ENCODE measurements around the gene S1PR1.
"Not testable (repeated sequence)": the region's sequence is repeated elsewhere in the genome, so short reads cannot be mapped to it uniquely, and the experiment has no call there.

S1PR1 gene

DNA sequence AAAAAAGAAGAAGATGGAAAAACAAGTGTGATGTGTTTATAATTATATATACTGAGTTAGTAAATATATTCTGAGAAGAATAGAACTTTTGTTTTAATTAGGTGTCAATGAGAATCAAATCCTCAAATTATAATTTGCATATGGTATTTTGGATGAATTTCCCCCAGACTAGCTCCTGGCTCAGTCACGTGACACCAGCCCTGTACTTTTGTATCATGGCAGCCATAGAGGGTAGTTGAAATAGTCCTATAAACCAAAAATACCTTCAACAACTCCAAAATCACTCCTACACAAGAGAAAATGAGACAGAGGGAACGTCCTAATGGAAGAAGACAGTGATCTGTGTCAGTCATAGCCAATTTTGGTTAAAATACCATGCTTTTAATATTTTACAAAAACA, 9.0 kb upstream of the S1PR1 start:
- ATAC-seq, result no peak
- TF ChIP-seq, protein P1, sequence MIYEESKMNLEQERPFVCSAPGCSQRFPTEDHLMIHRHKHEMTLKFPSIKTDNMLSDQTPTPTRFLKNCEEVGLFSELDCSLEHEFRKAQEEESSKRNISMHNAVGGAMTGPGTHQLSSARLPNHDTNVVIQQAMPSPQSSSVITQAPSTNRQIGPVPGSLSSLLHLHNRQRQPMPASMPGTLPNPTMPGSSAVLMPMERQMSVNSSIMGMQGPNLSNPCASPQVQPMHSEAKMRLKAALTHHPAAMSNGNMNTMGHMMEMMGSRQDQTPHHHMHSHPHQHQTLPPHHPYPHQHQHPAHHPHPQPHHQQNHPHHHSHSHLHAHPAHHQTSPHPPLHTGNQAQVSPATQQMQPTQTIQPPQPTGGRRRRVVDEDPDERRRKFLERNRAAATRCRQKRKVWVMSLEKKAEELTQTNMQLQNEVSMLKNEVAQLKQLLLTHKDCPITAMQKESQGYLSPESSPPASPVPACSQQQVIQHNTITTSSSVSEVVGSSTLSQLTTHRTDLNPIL (CRISPR knock-in tag; IDR thresholded peaks at IDR 0.05; ENCODE audit: low read depth), result no peak
- TF ChIP-seq ISL1 (CRISPR knock-in tag; IDR thresholded peaks at IDR 0.05), result no peak
- no peak for TF ChIP-seq ZC3H10 (CRISPR knock-in tag; IDR thresholded peaks at IDR 0.05)
- no peak for TF ChIP-seq ARNTL (CRISPR knock-in tag; IDR thresholded peaks at IDR 0.05; ENCODE audit: borderline replicate concordance, low read depth)
- no peak for TF ChIP-seq CSDC2 (CRISPR knock-in tag; IDR thresholded peaks at IDR 0.05)
- no peak for TF ChIP-seq ESRRG (CRISPR knock-in tag; IDR thresholded peaks at IDR 0.05)
- no peak for TF ChIP-seq SNAI2 (CRISPR knock-in tag; IDR thresholded peaks at IDR 0.05)
- TF ChIP-seq RARB (CRISPR knock-in tag; IDR thresholded peaks at IDR 0.05), result no peak
- no peak for TF ChIP-seq BACH2 (CRISPR knock-in tag; IDR thresholded peaks at IDR 0.05; ENCODE audit: borderline replicate concordance)
- no peak for TF ChIP-seq ZNF565 (CRISPR knock-in tag; conservative IDR thresholded peaks at IDR 0.05; ENCODE audit: low read depth)
- no peak for TF ChIP-seq TOX (CRISPR knock-in tag; IDR thresholded peaks at IDR 0.05; ENCODE audit: borderline replicate concordance)
- TF ChIP-seq OSR1 (CRISPR knock-in tag; IDR thresholded peaks at IDR 0.05), result no peak
- TF ChIP-seq, protein P2, sequence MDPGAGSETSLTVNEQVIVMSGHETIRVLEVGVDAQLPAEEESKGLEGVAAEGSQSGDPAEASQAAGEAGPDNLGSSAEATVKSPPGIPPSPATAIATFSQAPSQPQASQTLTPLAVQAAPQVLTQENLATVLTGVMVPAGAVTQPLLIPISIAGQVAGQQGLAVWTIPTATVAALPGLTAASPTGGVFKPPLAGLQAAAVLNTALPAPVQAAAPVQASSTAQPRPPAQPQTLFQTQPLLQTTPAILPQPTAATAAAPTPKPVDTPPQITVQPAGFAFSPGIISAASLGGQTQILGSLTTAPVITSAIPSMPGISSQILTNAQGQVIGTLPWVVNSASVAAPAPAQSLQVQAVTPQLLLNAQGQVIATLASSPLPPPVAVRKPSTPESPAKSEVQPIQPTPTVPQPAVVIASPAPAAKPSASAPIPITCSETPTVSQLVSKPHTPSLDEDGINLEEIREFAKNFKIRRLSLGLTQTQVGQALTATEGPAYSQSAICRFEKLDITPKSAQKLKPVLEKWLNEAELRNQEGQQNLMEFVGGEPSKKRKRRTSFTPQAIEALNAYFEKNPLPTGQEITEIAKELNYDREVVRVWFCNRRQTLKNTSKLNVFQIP (CRISPR knock-in tag; IDR thresholded peaks at IDR 0.05; ENCODE audit: borderline replicate concordance, low read depth), result no peak
- TF ChIP-seq, protein P3, sequence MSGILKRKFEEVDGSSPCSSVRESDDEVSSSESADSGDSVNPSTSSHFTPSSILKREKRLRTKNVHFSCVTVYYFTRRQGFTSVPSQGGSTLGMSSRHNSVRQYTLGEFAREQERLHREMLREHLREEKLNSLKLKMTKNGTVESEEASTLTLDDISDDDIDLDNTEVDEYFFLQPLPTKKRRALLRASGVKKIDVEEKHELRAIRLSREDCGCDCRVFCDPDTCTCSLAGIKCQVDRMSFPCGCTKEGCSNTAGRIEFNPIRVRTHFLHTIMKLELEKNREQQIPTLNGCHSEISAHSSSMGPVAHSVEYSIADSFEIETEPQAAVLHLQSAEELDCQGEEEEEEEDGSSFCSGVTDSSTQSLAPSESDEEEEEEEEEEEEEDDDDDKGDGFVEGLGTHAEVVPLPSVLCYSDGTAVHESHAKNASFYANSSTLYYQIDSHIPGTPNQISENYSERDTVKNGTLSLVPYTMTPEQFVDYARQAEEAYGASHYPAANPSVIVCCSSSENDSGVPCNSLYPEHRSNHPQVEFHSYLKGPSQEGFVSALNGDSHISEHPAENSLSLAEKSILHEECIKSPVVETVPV (CRISPR knock-in tag; IDR thresholded peaks at IDR 0.05), result no peak
- no peak for TF ChIP-seq GLIS3 (CRISPR knock-in tag; IDR thresholded peaks at IDR 0.05)
- no peak for TF ChIP-seq TCF4 (CRISPR knock-in tag; IDR thresholded peaks at IDR 0.05; ENCODE audit: borderline replicate concordance)
- TF ChIP-seq, protein P4, sequence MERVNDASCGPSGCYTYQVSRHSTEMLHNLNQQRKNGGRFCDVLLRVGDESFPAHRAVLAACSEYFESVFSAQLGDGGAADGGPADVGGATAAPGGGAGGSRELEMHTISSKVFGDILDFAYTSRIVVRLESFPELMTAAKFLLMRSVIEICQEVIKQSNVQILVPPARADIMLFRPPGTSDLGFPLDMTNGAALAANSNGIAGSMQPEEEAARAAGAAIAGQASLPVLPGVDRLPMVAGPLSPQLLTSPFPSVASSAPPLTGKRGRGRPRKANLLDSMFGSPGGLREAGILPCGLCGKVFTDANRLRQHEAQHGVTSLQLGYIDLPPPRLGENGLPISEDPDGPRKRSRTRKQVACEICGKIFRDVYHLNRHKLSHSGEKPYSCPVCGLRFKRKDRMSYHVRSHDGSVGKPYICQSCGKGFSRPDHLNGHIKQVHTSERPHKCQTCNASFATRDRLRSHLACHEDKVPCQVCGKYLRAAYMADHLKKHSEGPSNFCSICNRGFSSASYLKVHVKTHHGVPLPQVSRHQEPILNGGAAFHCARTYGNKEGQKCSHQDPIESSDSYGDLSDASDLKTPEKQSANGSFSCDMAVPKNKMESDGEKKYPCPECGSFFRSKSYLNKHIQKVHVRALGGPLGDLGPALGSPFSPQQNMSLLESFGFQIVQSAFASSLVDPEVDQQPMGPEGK (CRISPR knock-in tag; IDR thresholded peaks at IDR 0.05; ENCODE audit: borderline replicate concordance), result no peak

DNA sequence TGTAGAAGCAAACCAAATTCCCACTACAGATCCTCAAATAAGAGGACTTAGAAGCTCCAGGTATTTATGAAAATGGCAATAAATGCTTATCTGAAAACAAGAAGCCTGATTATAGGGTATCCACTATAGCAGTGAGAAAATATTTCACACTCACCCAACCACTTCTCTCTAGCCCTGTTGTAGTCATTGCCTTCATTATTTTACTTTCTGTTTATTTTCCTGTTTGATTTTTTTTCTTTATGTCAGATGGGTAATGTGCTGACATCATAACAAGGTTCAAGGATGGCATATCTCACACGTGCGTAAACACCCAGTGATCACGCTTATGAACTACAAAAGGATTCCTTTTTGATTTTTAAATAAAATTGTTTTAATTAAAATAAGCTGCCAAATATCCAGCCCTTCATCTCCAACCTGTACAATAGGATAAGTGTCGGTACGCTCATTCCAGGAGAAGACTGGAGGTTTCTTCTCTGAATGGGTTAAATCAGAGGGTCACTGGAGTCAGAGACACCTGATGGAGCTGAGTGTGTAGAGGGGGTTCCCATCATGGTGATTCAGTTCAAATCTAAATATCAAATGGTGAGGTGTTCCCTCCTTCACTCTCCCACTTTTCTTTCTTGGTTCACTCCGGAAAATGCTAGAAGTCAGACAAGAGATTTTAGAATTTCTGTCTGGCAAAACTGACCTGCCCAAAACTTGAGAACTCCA, 8.2 kb upstream of the S1PR1 start:
- ATAC-seq, result no peak
- TF ChIP-seq, protein P3 (CRISPR knock-in tag; IDR thresholded peaks at IDR 0.05), result no peak
- TF ChIP-seq SNAI2 (CRISPR knock-in tag; IDR thresholded peaks at IDR 0.05), result no peak

DNA sequence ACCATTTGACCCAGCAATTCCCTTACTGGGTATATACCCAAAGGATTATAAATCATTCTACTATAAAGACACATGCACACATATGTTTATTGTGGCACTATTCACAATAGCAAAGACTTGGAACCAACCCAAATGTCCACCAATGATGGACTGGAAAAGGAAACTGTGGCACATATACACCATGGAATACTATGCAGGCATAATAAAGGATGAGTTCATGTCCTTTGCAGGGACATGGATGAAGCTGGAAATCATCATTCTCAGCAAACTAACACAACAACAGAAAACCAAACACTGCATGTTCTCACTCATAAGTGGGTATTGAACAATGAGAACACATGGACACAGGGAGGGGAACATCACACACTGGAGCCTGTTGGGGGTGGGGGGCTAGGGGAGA, 4.6 kb upstream of the S1PR1 start:
- not testable (repeated sequence) for ATAC-seq

DNA sequence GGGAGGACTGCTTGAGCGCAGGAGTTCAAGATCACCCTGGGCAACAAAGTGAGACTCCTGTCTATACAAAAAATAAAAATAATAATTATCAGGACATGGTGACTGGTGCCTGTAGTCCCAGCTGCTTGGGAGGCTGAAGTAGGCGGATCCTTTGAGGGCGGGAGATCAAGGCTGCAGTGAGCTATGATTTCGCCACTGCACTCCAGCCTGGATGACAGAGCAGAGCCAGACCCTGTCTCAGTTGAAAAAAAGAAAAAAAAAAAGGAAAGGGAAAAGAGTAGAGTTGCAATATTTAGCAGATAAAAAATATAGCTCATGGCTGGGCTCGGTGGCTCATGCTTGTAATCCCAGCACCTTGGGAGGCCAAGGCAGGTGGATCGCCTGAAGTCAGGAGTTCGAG, 3.3 kb upstream of the S1PR1 start:
- ATAC-seq, result no peak
- TF ChIP-seq PPARA (CRISPR knock-in tag; IDR thresholded peaks at IDR 0.05; ENCODE audit: borderline replicate concordance) (no peak), ZNF70 (CRISPR knock-in tag; IDR thresholded peaks at IDR 0.05) (no peak), OSR1 (CRISPR knock-in tag; IDR thresholded peaks at IDR 0.05) (no peak), SNAI2 (CRISPR knock-in tag; IDR thresholded peaks at IDR 0.05) (no peak), GLIS3 (CRISPR knock-in tag; IDR thresholded peaks at IDR 0.05) (no peak), CSDC2 (CRISPR knock-in tag; IDR thresholded peaks at IDR 0.05) (no peak), ESRRG (CRISPR knock-in tag; IDR thresholded peaks at IDR 0.05) (no peak), TOX (CRISPR knock-in tag; IDR thresholded peaks at IDR 0.05; ENCODE audit: borderline replicate concordance) (no peak)
- TF ChIP-seq, protein P5, sequence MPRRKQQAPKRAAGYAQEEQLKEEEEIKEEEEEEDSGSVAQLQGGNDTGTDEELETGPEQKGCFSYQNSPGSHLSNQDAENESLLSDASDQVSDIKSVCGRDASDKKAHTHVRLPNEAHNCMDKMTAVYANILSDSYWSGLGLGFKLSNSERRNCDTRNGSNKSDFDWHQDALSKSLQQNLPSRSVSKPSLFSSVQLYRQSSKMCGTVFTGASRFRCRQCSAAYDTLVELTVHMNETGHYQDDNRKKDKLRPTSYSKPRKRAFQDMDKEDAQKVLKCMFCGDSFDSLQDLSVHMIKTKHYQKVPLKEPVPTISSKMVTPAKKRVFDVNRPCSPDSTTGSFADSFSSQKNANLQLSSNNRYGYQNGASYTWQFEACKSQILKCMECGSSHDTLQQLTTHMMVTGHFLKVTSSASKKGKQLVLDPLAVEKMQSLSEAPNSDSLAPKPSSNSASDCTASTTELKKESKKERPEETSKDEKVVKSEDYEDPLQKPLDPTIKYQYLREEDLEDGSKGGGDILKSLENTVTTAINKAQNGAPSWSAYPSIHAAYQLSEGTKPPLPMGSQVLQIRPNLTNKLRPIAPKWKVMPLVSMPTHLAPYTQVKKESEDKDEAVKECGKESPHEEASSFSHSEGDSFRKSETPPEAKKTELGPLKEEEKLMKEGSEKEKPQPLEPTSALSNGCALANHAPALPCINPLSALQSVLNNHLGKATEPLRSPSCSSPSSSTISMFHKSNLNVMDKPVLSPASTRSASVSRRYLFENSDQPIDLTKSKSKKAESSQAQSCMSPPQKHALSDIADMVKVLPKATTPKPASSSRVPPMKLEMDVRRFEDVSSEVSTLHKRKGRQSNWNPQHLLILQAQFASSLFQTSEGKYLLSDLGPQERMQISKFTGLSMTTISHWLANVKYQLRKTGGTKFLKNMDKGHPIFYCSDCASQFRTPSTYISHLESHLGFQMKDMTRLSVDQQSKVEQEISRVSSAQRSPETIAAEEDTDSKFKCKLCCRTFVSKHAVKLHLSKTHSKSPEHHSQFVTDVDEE (CRISPR knock-in tag; IDR thresholded peaks at IDR 0.05), result no peak
- TF ChIP-seq, protein P1 (CRISPR knock-in tag; IDR thresholded peaks at IDR 0.05; ENCODE audit: low read depth), result no peak
